Measurements from ENCODE around the gene CTSW.

DNA sequence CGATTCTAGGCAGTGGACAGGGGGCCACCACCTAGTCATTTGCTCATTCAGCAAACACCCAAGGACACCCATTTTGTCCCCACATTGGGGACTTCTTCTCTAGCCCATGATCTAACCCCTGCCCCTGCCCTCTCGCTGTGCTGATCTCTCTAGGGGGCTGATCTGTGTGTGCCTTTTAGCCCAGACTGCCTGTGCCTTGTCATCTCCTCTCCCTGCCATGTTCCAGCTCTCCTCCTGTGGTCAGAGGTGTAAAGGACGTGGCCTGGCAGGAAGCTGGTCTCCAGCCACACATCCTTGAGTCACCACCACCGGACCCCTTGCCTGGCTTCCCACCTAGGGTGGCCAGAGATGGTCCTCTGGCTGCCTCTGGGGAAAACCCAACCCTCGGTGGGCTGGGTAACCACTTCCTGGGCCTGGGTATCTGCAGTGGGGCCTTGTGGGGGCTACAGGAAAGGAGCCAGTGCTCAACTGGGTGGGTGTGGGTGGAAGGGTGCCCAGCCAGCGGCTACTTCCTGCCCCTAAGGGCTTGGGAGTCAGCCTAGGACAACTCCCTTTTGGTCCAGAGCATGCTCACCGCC is 1.3 kb downstream of the CTSW start:
- TF ChIP-seq, protein P1, sequence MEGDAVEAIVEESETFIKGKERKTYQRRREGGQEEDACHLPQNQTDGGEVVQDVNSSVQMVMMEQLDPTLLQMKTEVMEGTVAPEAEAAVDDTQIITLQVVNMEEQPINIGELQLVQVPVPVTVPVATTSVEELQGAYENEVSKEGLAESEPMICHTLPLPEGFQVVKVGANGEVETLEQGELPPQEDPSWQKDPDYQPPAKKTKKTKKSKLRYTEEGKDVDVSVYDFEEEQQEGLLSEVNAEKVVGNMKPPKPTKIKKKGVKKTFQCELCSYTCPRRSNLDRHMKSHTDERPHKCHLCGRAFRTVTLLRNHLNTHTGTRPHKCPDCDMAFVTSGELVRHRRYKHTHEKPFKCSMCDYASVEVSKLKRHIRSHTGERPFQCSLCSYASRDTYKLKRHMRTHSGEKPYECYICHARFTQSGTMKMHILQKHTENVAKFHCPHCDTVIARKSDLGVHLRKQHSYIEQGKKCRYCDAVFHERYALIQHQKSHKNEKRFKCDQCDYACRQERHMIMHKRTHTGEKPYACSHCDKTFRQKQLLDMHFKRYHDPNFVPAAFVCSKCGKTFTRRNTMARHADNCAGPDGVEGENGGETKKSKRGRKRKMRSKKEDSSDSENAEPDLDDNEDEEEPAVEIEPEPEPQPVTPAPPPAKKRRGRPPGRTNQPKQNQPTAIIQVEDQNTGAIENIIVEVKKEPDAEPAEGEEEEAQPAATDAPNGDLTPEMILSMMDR (IDR thresholded peaks at IDR 0.05): no peak
- TF ChIP-seq EZH2 (IDR thresholded peaks at IDR 0.05; ENCODE audit: borderline replicate concordance, insufficient read depth, low read depth, low read length, poor library complexity, severe bottlenecking): no peak

Measured in B cell (primary cell).